Endodermal cell (in vitro differentiated cells): ENCODE measurements around the gene USP24. TPM values are rescaled to one million over a fixed set of nuclear protein-coding genes. Genes with fewer than 3 reads are reported as not detected.
"Not testable (repeated sequence)": the region's sequence is repeated elsewhere in the genome, so short reads cannot be mapped to it uniquely, and the experiment has no call there.

Experiments used
- DNase-seq: peaks from one replicate; pipeline ENCODE4 v3.0.0-alpha.2; 2017
- H3K27ac ChIP-seq: 2 replicates; pipeline ENCODE4 v1.5.1; 2013; ENCODE audit warnings: mild to moderate bottlenecking, low read depth, low read length, moderate library complexity
- H3K27me3 ChIP-seq: 2 replicates; pipeline ENCODE4 v1.6.1; 2013; ENCODE audit warnings: mild to moderate bottlenecking, low read length, moderate library complexity; ENCODE audit not compliant: insufficient read depth, control insufficient read depth, poor library complexity, severe bottlenecking
- H3K36me3 ChIP-seq: 2 replicates; pipeline ENCODE4 v1.7.0; 2013; ENCODE audit warnings: mild to moderate bottlenecking, low read length, moderate library complexity; ENCODE audit not compliant: control insufficient read depth, insufficient read depth
- H3K4me1 ChIP-seq: one replicate; pipeline ENCODE4 v1.7.0; 2013; ENCODE audit warnings: low read length; ENCODE audit not compliant: control insufficient read depth, insufficient read depth
- H3K4me3 ChIP-seq: 2 replicates; pipeline ENCODE4 v1.5.1; 2013; ENCODE audit warnings: mild to moderate bottlenecking, low read length, moderate library complexity
- H3K9ac ChIP-seq: 2 replicates; pipeline ENCODE4 v1.6.1; 2013; ENCODE audit warnings: mild to moderate bottlenecking, low read length, moderate library complexity; ENCODE audit not compliant: poor library complexity, severe bottlenecking; ENCODE audit errors: extremely low read depth
- H3K9me3 ChIP-seq: 2 replicates; pipeline ENCODE4 v1.6.1; 2013; ENCODE audit warnings: mild to moderate bottlenecking, low read length, moderate library complexity; ENCODE audit not compliant: control insufficient read depth
- H3K27ac Mint-ChIP-seq: 2 replicates; pipeline ENCODE4 v1.8.0; 2020; ENCODE audit warnings: mixed read lengths
- H3K27me3 Mint-ChIP-seq: 2 replicates; pipeline ENCODE4 v1.8.0; 2021; ENCODE audit warnings: mild to moderate bottlenecking, mixed read lengths; ENCODE audit not compliant: insufficient read depth
- H3K36me3 Mint-ChIP-seq: 2 replicates; pipeline ENCODE4 v1.8.0; 2020; ENCODE audit warnings: low read depth, mixed read lengths
- H3K4me1 Mint-ChIP-seq: 2 replicates; pipeline ENCODE4 v1.8.0; 2020; ENCODE audit warnings: mixed read lengths
- H3K4me3 Mint-ChIP-seq: 2 replicates; pipeline ENCODE4 v1.8.0; 2020; ENCODE audit warnings: mild to moderate bottlenecking, moderate library complexity, mixed read lengths
- H3K9me3 Mint-ChIP-seq: 2 replicates; pipeline ENCODE4 v1.8.0; 2020; ENCODE audit warnings: mild to moderate bottlenecking, mixed read lengths
- WGBS, 2 experiments: methylation state at CpG; one replicate each; pipeline versions ENCODE4 v1.1.5 to v1.1.7; 2013; ENCODE audit warnings: missing lambda C conversion rate in 2 of 2, mixed read lengths in 1 of 2; ENCODE audit not compliant: insufficient coverage in 1 of 2, insufficient read length in 1 of 2; 5-methylcytosine and 5-hydroxymethylcytosine counted together
- total RNA-seq, 2 donors: library from RNA; stranded (reverse); fragmentation: NEBNext Ultra II Directional in 1 of 2; extraction: Animal tissue kit (Norgen Biotek cat#: 25700) in 1 of 2; gene quantifications; 2 replicates in 1 of 2; 3 replicates in 1 of 2; pipeline ENCODE4 v1.2.1, GENCODE V29; 2021
- TF ChIP-seq, protein P1 (sequence below): fragments of 200-600 bp; sonication (generic); conservative IDR thresholded peaks from 2 replicates; pipeline ENCODE4 v1.5.0; 2021; ENCODE audit warnings: antibody characterized with exemption, mild to moderate bottlenecking

The USP24 gene
- total RNA-seq, 2 donors from 2014 or later: 68.2 to 71.5 TPM

DNA sequence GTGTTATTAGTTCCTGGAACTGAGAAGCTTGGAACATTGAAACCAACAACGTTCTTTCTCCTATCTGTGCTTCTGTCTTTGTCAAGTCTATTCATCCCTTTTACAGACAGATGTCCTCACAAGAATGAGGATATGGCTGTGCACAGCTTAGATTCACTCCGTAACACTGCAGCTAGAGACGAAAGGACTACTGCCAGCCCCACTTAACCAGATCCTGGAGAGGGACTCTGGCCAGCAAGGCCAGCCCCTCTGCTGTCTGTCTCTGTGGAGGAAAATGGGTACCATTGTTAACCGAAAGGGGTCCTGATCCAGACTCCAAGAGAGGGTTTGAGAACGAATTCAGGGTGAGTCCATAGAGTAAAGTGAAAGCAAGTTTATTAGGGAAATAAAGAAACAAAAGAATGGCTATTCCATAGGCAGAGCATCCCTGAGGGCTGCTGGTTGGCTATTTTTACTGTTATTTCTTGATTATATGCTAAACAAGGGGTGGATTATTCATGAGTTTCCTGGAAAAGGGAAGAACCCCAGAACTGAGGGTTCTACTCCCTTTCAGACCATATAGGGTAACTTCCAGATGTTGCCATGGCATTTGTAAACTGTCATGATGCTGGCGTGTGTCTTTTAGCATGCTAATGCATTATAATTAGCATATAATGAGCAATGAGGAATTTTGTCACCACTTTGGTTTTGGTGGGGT is 17.4 kb upstream of the USP24 start:
- WGBS, 2 experiments: 75 to 92% methylated on average over 5 to 6 of the region's 6 CpGs
- peaks cover 5% of the 10 kb centered on the region for H3K9me3 Mint-ChIP-seq
- H3K27me3 Mint-ChIP-seq: no peaks in the 10 kb centered on the region
- H3K4me1 Mint-ChIP-seq: peaks cover 34% of the 10 kb centered on the region
- TF ChIP-seq, protein P1, sequence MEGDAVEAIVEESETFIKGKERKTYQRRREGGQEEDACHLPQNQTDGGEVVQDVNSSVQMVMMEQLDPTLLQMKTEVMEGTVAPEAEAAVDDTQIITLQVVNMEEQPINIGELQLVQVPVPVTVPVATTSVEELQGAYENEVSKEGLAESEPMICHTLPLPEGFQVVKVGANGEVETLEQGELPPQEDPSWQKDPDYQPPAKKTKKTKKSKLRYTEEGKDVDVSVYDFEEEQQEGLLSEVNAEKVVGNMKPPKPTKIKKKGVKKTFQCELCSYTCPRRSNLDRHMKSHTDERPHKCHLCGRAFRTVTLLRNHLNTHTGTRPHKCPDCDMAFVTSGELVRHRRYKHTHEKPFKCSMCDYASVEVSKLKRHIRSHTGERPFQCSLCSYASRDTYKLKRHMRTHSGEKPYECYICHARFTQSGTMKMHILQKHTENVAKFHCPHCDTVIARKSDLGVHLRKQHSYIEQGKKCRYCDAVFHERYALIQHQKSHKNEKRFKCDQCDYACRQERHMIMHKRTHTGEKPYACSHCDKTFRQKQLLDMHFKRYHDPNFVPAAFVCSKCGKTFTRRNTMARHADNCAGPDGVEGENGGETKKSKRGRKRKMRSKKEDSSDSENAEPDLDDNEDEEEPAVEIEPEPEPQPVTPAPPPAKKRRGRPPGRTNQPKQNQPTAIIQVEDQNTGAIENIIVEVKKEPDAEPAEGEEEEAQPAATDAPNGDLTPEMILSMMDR: no peak
- Histone ChIP-seq H3K4me1 (peaks cover 14% of the 10 kb centered on the region), H3K27ac (no peak overlapping the region), H3K36me3 (no peaks in the 10 kb centered on the region), H3K9me3 (peaks cover 13% of the 10 kb centered on the region), H3K27me3 (no peaks in the 10 kb centered on the region), H3K4me3 (peak overlapping the region; percentile 20), H3K9ac (no peak overlapping the region)
- no peak for DNase-seq
- H3K4me3 Mint-ChIP-seq: no peak overlapping the region
- peak overlapping the region; percentile 99 for H3K27ac Mint-ChIP-seq
- H3K36me3 Mint-ChIP-seq: no peaks in the 10 kb centered on the region

DNA sequence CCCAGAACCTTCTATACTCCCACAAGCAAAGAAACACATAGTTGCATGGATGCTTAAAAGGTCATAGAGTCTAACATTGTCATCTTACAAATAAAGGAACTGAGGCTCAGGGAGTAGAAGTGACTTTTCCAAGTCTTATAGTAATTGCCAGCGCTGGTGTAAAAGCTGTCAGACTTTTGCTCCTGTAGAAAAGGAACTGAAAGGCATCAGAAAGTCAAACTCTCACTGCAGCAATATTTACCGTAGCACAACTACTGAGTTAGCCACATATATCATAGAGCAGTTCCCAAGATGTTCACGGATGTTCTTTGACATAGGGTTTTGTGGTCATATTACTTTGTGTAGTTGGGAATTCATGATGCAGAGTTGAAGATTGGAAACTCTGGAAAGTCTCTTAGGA is 16.6 kb upstream of the USP24 start:
- Histone ChIP-seq H3K27me3 (no peaks in the 10 kb centered on the region), H3K4me1 (peaks cover 14% of the 10 kb centered on the region), H3K9me3 (peaks cover 21% of the 10 kb centered on the region), H3K27ac (no peak overlapping the region), H3K36me3 (no peaks in the 10 kb centered on the region), H3K9ac (no peak overlapping the region), H3K4me3 (no peak overlapping the region)
- H3K4me3 Mint-ChIP-seq: no peak overlapping the region
- no peak for DNase-seq
- no peaks in the 10 kb centered on the region for H3K36me3 Mint-ChIP-seq
- H3K4me1 Mint-ChIP-seq: peaks cover 34% of the 10 kb centered on the region
- no peak overlapping the region for H3K27ac Mint-ChIP-seq
- 97 to 100% methylated on average over 2 to 3 of the region's 3 CpGs for WGBS, 2 experiments
- H3K9me3 Mint-ChIP-seq: peaks cover 9% of the 10 kb centered on the region
- TF ChIP-seq, protein P1: no peak
- H3K27me3 Mint-ChIP-seq: no peaks in the 10 kb centered on the region

DNA sequence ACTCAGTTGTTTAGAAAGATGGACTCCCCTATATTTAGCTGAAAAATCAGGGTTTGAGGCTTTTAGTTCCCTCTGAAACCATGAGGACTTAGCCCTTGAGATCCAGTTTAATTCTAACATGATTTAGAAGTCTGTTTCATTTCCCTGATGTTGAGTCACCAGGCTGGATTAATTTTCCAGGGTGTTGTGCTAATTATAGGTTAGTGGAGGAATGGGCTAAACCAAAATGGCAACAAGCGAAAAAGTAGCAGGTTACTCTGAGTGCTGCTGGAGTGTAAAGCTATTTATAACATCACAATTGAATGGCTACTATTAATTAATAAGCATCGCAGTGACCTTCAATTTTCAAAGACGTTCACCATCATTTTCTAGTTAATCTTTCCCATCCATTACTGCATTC is 15.5 kb upstream of the USP24 start:
- Histone ChIP-seq H3K9me3 (peaks cover 30% of the 10 kb centered on the region), H3K4me1 (peaks cover 14% of the 10 kb centered on the region), H3K36me3 (no peaks in the 10 kb centered on the region), H3K27me3 (no peaks in the 10 kb centered on the region), H3K4me3 (no peak overlapping the region), H3K27ac (no peak overlapping the region), H3K9ac (no peak overlapping the region)
- H3K4me3 Mint-ChIP-seq: no peak overlapping the region
- H3K27me3 Mint-ChIP-seq: no peaks in the 10 kb centered on the region
- H3K36me3 Mint-ChIP-seq: no peaks in the 10 kb centered on the region
- DNase-seq: no peak
- H3K27ac Mint-ChIP-seq: no peak overlapping the region
- H3K4me1 Mint-ChIP-seq: peaks cover 34% of the 10 kb centered on the region
- H3K9me3 Mint-ChIP-seq: peaks cover 10% of the 10 kb centered on the region
- TF ChIP-seq, protein P1: no peak
- WGBS, 2 experiments: 98 to 100% methylated on average over 2 to 3 of the region's 3 CpGs

DNA sequence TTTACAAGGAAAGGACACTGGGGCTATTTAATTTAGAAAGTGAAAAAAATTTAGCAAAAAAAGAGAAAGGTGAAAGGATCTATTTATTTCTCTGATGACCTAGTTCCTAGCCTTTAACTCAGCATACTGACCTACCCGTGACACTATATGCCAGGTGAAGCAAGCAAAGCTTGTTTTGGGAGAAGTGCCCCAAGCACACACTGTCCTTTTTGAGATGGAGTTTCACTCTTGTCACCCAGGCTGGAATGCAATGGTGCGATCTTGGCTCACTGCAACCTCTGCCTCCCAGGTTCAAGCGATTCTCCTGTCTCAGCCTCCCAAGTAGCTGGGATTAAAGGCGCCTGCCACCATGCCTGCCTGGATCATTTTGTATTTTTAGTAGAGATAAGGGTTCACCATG is 14.6 kb upstream of the USP24 start:
- H3K4me3 Mint-ChIP-seq, H3K9ac ChIP-seq, H3K36me3 Mint-ChIP-seq, H3K27me3 ChIP-seq, H3K27ac ChIP-seq, H3K27me3 Mint-ChIP-seq, H3K36me3 ChIP-seq, H3K27ac Mint-ChIP-seq, H3K4me3 ChIP-seq, DNase-seq: not testable (repeated sequence)
- Mint-ChIP-seq H3K4me1 (peaks cover 40% of the 10 kb centered on the region), H3K9me3 (peaks cover 10% of the 10 kb centered on the region)
- WGBS, 2 experiments: 94 to 99% methylated on average over 2 to 4 of the region's 4 CpGs
- H3K9me3 ChIP-seq: peaks cover 30% of the 10 kb centered on the region
- H3K4me1 ChIP-seq: peaks cover 14% of the 10 kb centered on the region
